HepG2 (cell line): ENCODE results near the gene DOC2A.

Experiments used
- CTCF ChIP-seq: sonication (generic); formaldehyde crosslinking; IDR thresholded peaks from 2 replicates; pipeline ENCODE4 v1.5.0; 2020; ENCODE audit warnings: mild to moderate bottlenecking, missing genetic modification reagents, moderate library complexity
- ELK4 ChIP-seq: sonication (generic); formaldehyde crosslinking; IDR thresholded peaks from 2 replicates; pipeline ENCODE4 v1.9.0; 2021; ENCODE audit warnings: missing genetic modification reagents, borderline replicate concordance
- HMGXB4 ChIP-seq, 2 experiments: sonication (generic) in 1 of 2; formaldehyde crosslinking in 1 of 2; IDR thresholded peaks; 2 replicates each; pipeline versions ENCODE4 v1.4.0 to v1.6.1; 2018 to 2020; ENCODE audit warnings: missing genetic modification reagents in 2 of 2, borderline replicate concordance in 1 of 2, low read depth in 1 of 2, mild to moderate bottlenecking in 1 of 2, missing biosample characterization in 1 of 2
- KAT8 ChIP-seq: IDR thresholded peaks from 2 replicates; pipeline ENCODE4 v1.6.1; 2016; ENCODE audit warnings: missing genetic modification reagents, missing compliant biosample characterization
- RFXAP ChIP-seq: sonication (generic); formaldehyde crosslinking; IDR thresholded peaks from 2 replicates; pipeline ENCODE4 v1.4.0; 2020; ENCODE audit warnings: missing genetic modification reagents, borderline replicate concordance
- TEAD2 ChIP-seq: sonication (generic); formaldehyde crosslinking; IDR thresholded peaks from 2 replicates; pipeline ENCODE4 v1.9.0; 2021; ENCODE audit warnings: missing genetic modification reagents
- ZBTB8A ChIP-seq: sonication (generic); formaldehyde crosslinking; IDR thresholded peaks from 2 replicates; pipeline ENCODE4 v1.4.0; 2020; ENCODE audit warnings: mild to moderate bottlenecking, low read depth, missing genetic modification reagents, borderline replicate concordance

GRCh38 chr16:30003670-30004423, 7.0 kb downstream of the DOC2A start:
- TF ChIP-seq TEAD2 (CRISPR knock-in tag) (no peak), RFXAP (CRISPR knock-in tag) (no peak), ELK4 (CRISPR knock-in tag) (no peak), KAT8 (CRISPR knock-in tag) (no peak), CTCF (no peak), HMGXB4 (CRISPR knock-in tag; IDR thresholded peaks at IDR 0.05; ENCODE audit: borderline replicate concordance in 1 of 2, low read depth in 1 of 2) (no peak), ZBTB8A (CRISPR knock-in tag) (no peak)
